Tibial nerve (tissue), 3 donors: Measurements from ENCODE around the gene RBAK.
"Not testable (repeated sequence)": the region's sequence is repeated elsewhere in the genome, so short reads cannot be mapped to it uniquely, and the experiment has no call there.

ENCODE experiments used
- CTCF ChIP-seq, 5 experiments: fragments of 200-600 bp in 3 of 5; fragments of 450-650 bp in 2 of 5; sonication (generic) in 3 of 5; IDR thresholded peaks; one replicate each; pipeline ENCODE4 v1.5.1; 2016 to 2019; ENCODE audit warnings: antibody characterized with exemption in 5 of 5, mild to moderate bottlenecking in 3 of 5, moderate library complexity in 2 of 5
- POLR2A ChIP-seq, 2 donors: fragments of 450-650 bp; IDR thresholded peaks; one replicate each; pipeline ENCODE4 v1.6.1; 2017; ENCODE audit warnings: antibody characterized with exemption in 2 of 2, mild to moderate bottlenecking in 2 of 2, moderate library complexity in 2 of 2

- TF ChIP-seq CTCF, POLR2A (IDR thresholded peaks at IDR 0.05): not testable (repeated sequence)
Measured at GRCh38 chr7:5088228-5088833, 42.7 kb downstream of the RBAK start.
